Stomach (tissue), 4 donors: Measurements from ENCODE around the gene SENP2.

Source experiments
- CTCF ChIP-seq, 7 experiments: fragments of 450-650 bp in 4 of 7; fragments of 200-600 bp in 3 of 7; sonication (generic) in 3 of 7; IDR thresholded peaks; one replicate each; pipeline ENCODE4 v1.5.1; 2016 to 2019; ENCODE audit warnings: antibody characterized with exemption in 7 of 7, control low read depth in 2 of 7, mild to moderate bottlenecking in 1 of 7
- POLR2A ChIP-seq, 4 donors: fragments of 450-650 bp; IDR thresholded peaks; one replicate each; pipeline ENCODE4 v1.6.1; 2016; ENCODE audit warnings: antibody characterized with exemption in 4 of 4, control low read depth in 2 of 4, mild to moderate bottlenecking in 1 of 4, moderate library complexity in 1 of 4
- POLR2AphosphoS5 ChIP-seq, 3 donors: sonication (generic); formaldehyde crosslinking; IDR thresholded peaks; one replicate each; pipeline ENCODE4 v1.6.1; 2016; ENCODE audit warnings: antibody characterized with exemption in 3 of 3

GRCh38 chr3:185655426-185656320 lies 69.6 kb downstream of the SENP2 start:
- TF ChIP-seq POLR2A (IDR thresholded peaks at IDR 0.05) (no peak), POLR2AphosphoS5 (IDR thresholded peaks at IDR 0.05) (no peak), CTCF (IDR thresholded peaks at IDR 0.05) (no peak)
